SK-N-MC (cell line): Measurements from ENCODE around the gene PTH2.

ENCODE experiments used
- DNase-seq: peaks from one replicate; pipeline ENCODE4 v3.0.0-alpha.2; 2011; ENCODE audit warnings: low read depth, low spot score
- H3K27ac ChIP-seq: fragments of 200-600 bp; sonication (generic); 2 replicates; pipeline ENCODE4 v1.5.1; 2016; ENCODE audit warnings: mixed run types
- H3K36me3 ChIP-seq: fragments of 200-600 bp; sonication (generic); 2 replicates; pipeline ENCODE4 v1.6.1; 2017; ENCODE audit warnings: antibody characterized with exemption, low read length, mixed read lengths; ENCODE audit not compliant: insufficient read depth
- H3K4me3 ChIP-seq: fragments of 200-600 bp; sonication (generic); 2 replicates; pipeline ENCODE4 v1.5.1; 2016
- H3K9ac ChIP-seq: fragments of 200-600 bp; sonication (generic); 2 replicates; pipeline ENCODE4 v1.8.0; 2017; ENCODE audit warnings: mixed run types, mixed read lengths; ENCODE audit not compliant: insufficient read length
- H3K9me3 ChIP-seq: fragments of 200-600 bp; sonication (generic); 2 replicates; pipeline ENCODE4 v1.6.1; 2017; ENCODE audit warnings: low read depth, mild to moderate bottlenecking, antibody characterized with exemption, low read length, moderate library complexity, mixed read lengths
- EZH2 ChIP-seq: fragments of 200-600 bp; sonication (generic); IDR thresholded peaks from one replicate; pipeline ENCODE4 v1.6.1; 2017; ENCODE audit warnings: antibody characterized with exemption
- FOXP2 ChIP-seq: optimal IDR thresholded peaks from 2 replicates; pipeline ENCODE3; 2011; ENCODE audit warnings: mild to moderate bottlenecking, moderate library complexity; ENCODE audit not compliant: insufficient read depth; ENCODE audit errors: extremely low read length, control extremely low read depth
- POLR2AphosphoS5 ChIP-seq: IDR thresholded peaks from 2 replicates; pipeline ENCODE4 v1.6.1; 2012; ENCODE audit warnings: mild to moderate bottlenecking, low read depth, low read length, borderline replicate concordance

The PTH2 gene

GRCh38 chr19:49414256-49414655 lies 9.0 kb downstream of the PTH2 start:
- Histone ChIP-seq H3K9me3 (no peaks in the 10 kb centered on the region), H3K9ac (peak overlapping the region; percentile 14), H3K27ac (peak overlapping the region; percentile 98), H3K36me3 (no peaks in the 10 kb centered on the region), H3K4me3 (no peak overlapping the region)
- TF ChIP-seq POLR2AphosphoS5 (no peak), EZH2 (no peak), FOXP2 (no peak)
- no peak for DNase-seq

GRCh38 chr19:49413348-49413747 lies 9.9 kb downstream of the PTH2 start:
- no peak for DNase-seq
- peak overlapping the region; percentile 61 for H3K9ac ChIP-seq

GRCh38 chr19:49411681-49412326 lies 11.4 kb downstream of the PTH2 start:
- Histone ChIP-seq H3K9ac (peak overlapping the region; percentile 76), H3K4me3 (peak overlapping the region; percentile 56), H3K36me3 (no peaks in the 10 kb centered on the region), H3K9me3 (no peaks in the 10 kb centered on the region), H3K27ac (peak overlapping the region; percentile 98)
- TF ChIP-seq FOXP2 (no peak), EZH2 (no peak), POLR2AphosphoS5 (peak; percentile 64; the same call in 1 of the 2 replicates)
- DNase-seq, result peak; percentile 81

More at GRCh38 chr19:49413348-49413747, 9.9 kb downstream of the PTH2 start:
- Histone ChIP-seq H3K27ac (peak overlapping the region; percentile 98), H3K36me3 (no peaks in the 10 kb centered on the region), H3K4me3 (peak overlapping the region; percentile 56), H3K9me3 (no peaks in the 10 kb centered on the region)
- TF ChIP-seq POLR2AphosphoS5 (no peak; the same call in 1 of the 2 replicates), EZH2 (no peak), FOXP2 (no peak)

GRCh38 chr19:49409441-49410029 lies 13.7 kb downstream of the PTH2 start:
- DNase-seq, result no peak
- H3K9me3 ChIP-seq, result no peaks in the 10 kb centered on the region
- H3K27ac ChIP-seq, result peak overlapping the region; percentile 79
- TF ChIP-seq FOXP2 (no peak), EZH2 (no peak), POLR2AphosphoS5 (no peak)
- no peak overlapping the region for H3K4me3 ChIP-seq
- H3K9ac ChIP-seq, result no peak overlapping the region
- no peaks in the 10 kb centered on the region for H3K36me3 ChIP-seq

GRCh38 chr19:49408816-49409440 lies 14.3 kb downstream of the PTH2 start:
- Histone ChIP-seq H3K9me3 (no peaks in the 10 kb centered on the region), H3K9ac (peak overlapping the region; percentile 56), H3K36me3 (no peaks in the 10 kb centered on the region), H3K4me3 (no peak overlapping the region), H3K27ac (peak overlapping the region; percentile 79)
- DNase-seq, result no peak
- TF ChIP-seq FOXP2 (no peak), POLR2AphosphoS5 (no peak), EZH2 (no peak)

- 0 out of 2 replicates have a peak overlapping the region, but pooled peaks have one; percentile 79 for H3K27ac ChIP-seq
- no peak overlapping the region for H3K9ac ChIP-seq
- no peaks in the 10 kb centered on the region for H3K36me3 ChIP-seq
- TF ChIP-seq FOXP2 (no peak), EZH2 (no peak), POLR2AphosphoS5 (no peak)
- DNase-seq, result no peak
- H3K4me3 ChIP-seq, result no peak overlapping the region
- no peaks in the 10 kb centered on the region for H3K9me3 ChIP-seq
Measured at GRCh38 chr19:49407482-49408015, 15.7 kb downstream of the PTH2 start.

- no peak overlapping the region for H3K4me3 ChIP-seq
- no peak overlapping the region for H3K27ac ChIP-seq
- H3K9ac ChIP-seq, result no peak overlapping the region
- no peaks in the 10 kb centered on the region for H3K36me3 ChIP-seq
- TF ChIP-seq EZH2 (no peak), FOXP2 (no peak), POLR2AphosphoS5 (no peak)
- DNase-seq, result no peak
- H3K9me3 ChIP-seq, result no peaks in the 10 kb centered on the region
Measured at GRCh38 chr19:49407079-49407478, 16.2 kb downstream of the PTH2 start.

GRCh38 chr19:49403404-49404187 lies 19.6 kb downstream of the PTH2 start:
- H3K9ac ChIP-seq, result no peak overlapping the region
- H3K27ac ChIP-seq, result peak overlapping the region; percentile 64
- no peaks in the 10 kb centered on the region for H3K9me3 ChIP-seq
- H3K36me3 ChIP-seq, result no peaks in the 10 kb centered on the region
- DNase-seq, result no peak
- no peak overlapping the region for H3K4me3 ChIP-seq
- no peak for TF ChIP-seq FOXP2
- TF ChIP-seq EZH2, result no peak
- no peak for TF ChIP-seq POLR2AphosphoS5
